Measurements from ENCODE around the gene PHLDA2.
A peak's percentile ranks its signal among the peaks of the same experiment; 100 is the strongest.
"Not testable (repeated sequence)": the region's sequence is repeated elsewhere in the genome, so short reads cannot be mapped to it uniquely, and the experiment has no call there.

The PHLDA2 gene

GRCh38 chr11:2912498-2912897 is 16.7 kb downstream of the PHLDA2 start:
- DNase-seq: peak in 1 of 2 experiments; percentile 18

- DNase-seq: no peak
These were observed 17.3 kb downstream of the PHLDA2 start for GRCh38 chr11:2911785-2912391.

GRCh38 chr11:2911088-2911784 is 18.0 kb downstream of the PHLDA2 start:
- DNase-seq: no peak

- no peak for DNase-seq
These were observed 18.7 kb downstream of the PHLDA2 start for GRCh38 chr11:2910401-2910955.

GRCh38 chr11:2909133-2909902 is 19.9 kb downstream of the PHLDA2 start:
- DNase-seq: no peak

GRCh38 chr11:2908130-2908529 is 21.1 kb downstream of the PHLDA2 start:
- DNase-seq: no peak

GRCh38 chr11:2905299-2905698 is 23.9 kb downstream of the PHLDA2 start:
- DNase-seq: not testable (repeated sequence)

- no peak for DNase-seq
These were observed 24.8 kb downstream of the PHLDA2 start for GRCh38 chr11:2904153-2905052.

- no peak for DNase-seq
These were observed 25.6 kb downstream of the PHLDA2 start for GRCh38 chr11:2903672-2904011.

- DNase-seq: no peak
These were observed 26.2 kb downstream of the PHLDA2 start for GRCh38 chr11:2902784-2903671.

- DNase-seq: peak; percentile 86 to 89
These were observed 27.1 kb downstream of the PHLDA2 start for GRCh38 chr11:2901854-2902783.

- no peak for DNase-seq
These were observed 27.9 kb downstream of the PHLDA2 start for GRCh38 chr11:2901196-2901796.

- DNase-seq: no peak
These were observed 30.0 kb downstream of the PHLDA2 start for GRCh38 chr11:2899080-2899783.

GRCh38 chr11:2898366-2899079 is 30.7 kb downstream of the PHLDA2 start:
- peak; percentile 36 to 41 for DNase-seq

- DNase-seq: no peak
These were observed 32.2 kb downstream of the PHLDA2 start for GRCh38 chr11:2897048-2897447.

- DNase-seq: no peak
These were observed 33.2 kb downstream of the PHLDA2 start for GRCh38 chr11:2896047-2896446.

- DNase-seq: no peak
These were observed 35.3 kb downstream of the PHLDA2 start for GRCh38 chr11:2893935-2894334.

GRCh38 chr11:2892967-2893528 is 36.2 kb downstream of the PHLDA2 start:
- no peak for DNase-seq

Data from stimulated activated CD4-positive, alpha-beta T cell treated with anti-CD3 and anti-CD28 coated beads, Interleukin-4, amount 100 ng/mL, for 4 hours (primary cell).